Stimulated activated CD4-positive, alpha-beta T cell treated with anti-CD3 and anti-CD28 coated beads, Interleukin-2, amount 100 ng/mL, for 4 hours (primary cell): ENCODE results near the gene ZRANB3.

ENCODE experiments used
- DNase-seq: peaks from one replicate; pipeline ENCODE4 v3.0.0-alpha.2; 2020; ENCODE audit warnings: low read depth

Gene ZRANB3

DNA sequence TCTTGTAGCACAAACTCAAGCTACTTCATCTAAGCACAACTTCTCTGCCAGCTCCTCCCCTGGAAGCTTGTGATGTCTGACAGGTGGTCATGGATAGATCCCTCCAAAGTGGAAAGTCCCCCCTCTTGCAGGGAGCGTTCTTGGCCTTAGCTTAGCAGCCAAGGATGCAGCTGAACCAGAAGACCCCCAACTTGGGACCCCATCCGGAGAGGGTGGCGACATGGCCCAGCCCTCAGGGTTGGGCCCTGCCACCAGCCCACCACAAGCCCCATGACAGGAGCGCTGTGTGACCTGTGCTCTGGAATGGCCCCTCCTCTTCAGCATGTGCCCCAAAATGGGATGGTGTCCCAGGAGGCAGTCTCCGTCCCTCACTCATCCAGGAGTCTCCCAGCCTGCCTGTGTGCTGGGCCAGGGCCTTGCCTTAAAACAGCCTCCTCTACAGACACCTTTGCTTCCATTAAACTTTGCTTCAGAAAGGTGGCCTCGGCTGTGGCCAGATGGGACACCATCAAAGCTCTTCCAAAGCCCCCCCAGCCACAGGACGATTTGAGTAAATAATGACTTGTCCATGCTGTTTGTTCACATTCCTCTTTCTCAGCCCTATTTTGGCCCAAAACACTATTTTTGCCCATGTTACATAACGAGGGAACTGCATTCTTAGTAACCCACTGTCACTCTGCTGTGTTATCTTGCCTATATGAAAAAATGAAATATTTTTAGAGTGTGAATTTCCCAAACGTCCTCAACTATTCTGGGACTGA, 356.8 kb downstream of the ZRANB3 start:
- DNase-seq = no peak

DNA sequence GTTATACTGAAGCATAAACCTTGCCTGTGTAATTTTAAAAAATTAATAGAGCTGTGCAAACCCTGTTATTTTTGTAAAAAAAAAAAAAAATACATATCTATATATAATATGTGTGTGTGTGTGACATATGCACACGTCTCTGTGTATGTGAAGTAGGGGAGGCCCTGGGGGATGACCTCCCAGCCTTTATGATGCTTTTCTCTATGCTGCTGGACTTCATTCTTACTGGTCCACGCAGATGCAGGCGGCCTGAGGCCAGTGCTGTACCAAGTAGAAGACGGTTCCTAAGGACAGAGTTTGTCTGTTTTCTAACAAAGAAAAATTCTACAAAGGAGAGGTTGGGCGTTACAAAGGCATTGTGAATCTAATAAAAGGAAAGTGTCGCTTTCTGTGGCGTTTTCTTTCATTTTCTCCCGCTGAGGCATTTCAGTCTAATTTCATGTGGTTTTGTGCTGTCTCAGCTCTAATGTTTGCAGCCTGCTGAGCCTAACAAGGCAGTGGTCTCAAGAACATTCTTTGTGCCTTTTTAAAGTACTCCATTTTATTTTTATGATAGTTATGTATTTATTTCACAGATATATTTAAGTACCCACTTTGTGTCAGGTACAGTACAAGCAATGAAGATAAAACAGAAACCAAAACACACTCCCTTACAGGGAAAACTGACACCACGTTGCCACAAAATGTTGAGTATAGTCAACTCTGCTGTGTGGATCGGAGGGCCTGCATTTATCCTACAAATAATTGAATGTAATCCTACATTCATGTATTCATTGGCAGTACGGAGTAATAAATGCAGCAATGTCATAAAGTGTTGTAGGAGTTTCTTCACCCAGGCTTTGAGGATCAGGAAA, 360.9 kb downstream of the ZRANB3 start:
- DNase-seq = no peak

DNA sequence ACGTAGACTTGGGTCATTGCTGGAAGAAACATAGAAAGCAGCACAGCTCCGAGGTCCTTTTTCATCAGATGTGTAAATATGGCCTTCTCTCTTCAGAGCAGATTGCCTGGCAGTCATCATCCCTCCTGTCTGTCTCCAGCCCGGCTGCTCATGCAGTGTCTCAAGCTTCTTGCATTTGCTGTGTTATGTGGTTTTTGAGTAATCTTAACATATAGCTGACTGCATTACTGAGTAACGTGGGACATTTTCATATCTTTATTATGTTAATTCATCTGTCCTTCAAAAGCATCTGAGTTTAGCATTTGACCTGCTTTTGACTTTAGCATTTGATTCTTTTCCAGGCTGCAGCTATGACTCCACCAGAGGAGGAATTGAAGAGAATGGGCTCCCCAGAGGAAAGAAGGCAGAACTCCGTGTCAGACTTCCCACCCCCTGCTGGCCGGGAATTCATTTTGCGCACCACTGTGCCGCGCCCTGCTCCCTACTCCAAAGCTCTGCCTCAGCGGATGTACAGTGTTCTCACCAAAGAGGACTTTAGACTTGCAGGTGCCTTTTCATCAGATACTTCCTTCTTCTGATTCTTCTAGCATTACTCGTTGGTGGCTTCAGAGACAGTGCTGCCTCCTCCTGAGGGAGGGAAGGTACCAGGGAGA, 362.7 kb downstream of the ZRANB3 start:
- DNase-seq = no peak

DNA sequence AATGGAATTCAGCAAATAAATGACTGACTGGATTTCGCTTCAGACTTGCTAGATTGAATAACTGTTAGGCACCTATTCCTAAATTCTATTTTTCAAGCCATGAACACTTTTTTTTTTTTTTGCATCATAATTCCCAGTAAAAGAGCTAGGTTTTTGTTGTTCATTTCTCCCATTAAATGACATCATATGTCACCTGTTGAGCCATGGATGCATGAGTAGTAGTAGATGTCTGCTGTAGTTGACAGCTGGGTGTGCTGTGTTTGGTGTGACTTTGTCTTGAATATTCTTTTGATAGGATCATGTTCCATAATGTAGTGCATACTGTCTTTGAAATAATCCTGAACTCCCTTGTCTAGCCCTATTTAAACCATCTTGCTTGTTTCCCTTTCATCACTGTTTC, 363.7 kb downstream of the ZRANB3 start:
- DNase-seq = no peak

DNA sequence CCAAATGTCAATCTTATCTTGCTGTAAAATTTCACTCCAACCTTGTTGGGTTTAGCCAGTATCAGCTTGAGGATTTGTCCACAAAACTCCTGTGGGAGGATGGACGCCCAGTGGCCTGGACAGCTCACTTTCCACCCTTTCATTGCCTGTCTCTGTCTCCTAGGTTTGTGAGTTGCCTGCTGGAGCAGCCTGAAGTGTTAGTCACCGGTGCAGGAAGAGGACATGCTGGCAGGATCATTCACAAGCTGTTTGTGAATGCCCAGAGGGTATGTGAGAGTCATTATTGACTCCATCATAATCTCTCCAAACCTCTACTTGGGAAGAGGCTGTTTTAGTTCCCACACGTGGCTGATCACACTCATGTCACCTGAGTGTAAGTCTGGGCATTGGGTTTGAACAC, 366.6 kb downstream of the ZRANB3 start:
- no peak for DNase-seq

DNA sequence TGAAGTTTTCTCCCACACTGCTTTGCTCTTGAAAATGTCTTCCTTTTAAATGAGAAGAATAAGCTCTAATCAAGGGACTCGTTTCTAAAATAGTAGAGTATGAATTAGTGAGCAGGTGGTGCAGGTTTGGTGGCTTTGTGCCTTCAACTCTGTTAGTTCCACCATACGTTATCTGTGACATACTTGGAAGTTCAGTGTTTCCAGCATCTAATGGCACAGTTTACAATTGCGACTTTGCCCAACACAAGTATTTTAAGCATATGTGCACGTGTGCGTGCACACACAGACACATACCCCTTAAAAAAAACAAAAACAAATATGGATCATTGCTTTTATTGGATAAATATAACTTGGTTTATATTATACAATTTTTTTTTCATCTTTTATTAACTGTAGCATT, 367.1 kb downstream of the ZRANB3 start:
- DNase-seq = no peak

DNA sequence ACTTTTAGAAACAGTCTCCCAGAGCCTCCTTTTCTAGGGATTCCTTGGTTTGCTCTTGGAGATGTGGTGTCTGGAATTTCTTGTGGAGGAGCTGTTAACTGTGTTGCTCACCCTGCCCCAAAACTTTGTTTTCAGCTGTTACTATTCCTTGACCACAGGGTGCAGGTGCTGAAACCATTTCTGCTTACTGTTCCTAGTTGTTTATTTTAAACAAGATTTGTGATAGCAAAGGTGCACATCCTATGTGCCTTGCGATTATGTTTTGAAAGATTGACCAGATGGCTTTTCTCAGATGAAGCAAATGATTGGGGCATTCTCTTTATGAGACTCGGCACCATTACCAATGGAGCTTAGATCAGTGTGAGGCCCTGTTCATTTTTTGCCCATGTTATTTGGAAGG, 367.7 kb downstream of the ZRANB3 start:
- DNase-seq = no peak

DNA sequence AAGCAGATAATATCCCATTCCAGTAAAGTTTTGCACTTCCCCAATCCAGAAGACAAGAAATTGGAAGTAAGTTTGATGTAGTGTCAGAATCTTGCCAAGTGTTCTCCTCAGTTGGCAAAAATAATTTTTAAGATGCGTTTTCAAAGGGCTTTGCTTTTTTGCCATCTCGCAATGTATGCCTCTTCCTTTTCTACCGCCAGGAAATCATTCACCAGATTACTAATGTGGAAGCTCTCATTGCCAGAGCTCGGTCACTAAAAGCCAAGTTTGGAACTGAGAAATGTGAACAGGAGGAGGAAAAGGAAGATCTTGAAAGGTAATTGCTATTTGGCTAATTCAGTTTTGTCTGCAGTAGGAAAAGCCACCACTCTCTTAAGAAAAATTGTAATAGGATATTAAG, 368.2 kb downstream of the ZRANB3 start:
- DNase-seq = no peak

DNA sequence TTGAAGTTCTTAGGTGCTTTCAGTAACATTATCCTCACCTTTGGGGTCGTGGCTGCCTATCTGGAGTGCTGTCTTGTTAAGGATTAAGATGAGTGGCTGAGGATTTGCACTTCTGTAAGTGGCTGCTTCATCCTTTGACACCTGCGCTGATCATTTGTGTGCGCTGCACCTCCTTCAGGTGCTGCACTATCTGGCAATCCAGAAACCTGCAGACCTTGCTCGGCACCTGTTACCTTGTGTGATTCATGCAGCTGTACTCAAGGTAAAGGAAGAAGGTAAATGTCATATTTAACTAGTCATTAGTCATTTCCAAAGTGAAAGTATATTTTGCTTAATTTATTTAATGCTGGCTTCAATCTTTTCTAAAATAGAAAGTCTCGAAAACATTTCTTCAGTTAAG, 368.6 kb downstream of the ZRANB3 start:
- no peak for DNase-seq

DNA sequence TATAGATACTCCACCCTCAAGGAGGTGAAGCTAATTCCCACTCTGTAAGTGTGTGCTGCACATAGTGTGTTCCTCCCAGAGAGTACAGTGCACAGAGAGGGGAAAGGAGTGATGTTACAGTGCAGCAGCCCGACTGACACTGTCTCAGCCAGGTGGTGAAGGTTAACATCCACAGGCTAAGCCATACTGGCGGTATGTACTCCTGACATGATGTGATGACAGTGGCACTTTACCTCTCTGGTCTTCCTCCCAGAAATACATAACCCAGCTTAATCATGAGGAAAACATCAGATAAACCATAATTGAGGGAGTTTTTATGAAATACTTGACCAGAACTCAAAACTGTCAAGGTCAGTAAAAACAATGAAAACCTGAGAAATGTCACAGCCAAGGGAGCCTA, 371.8 kb downstream of the ZRANB3 start:
- no peak for DNase-seq

DNA sequence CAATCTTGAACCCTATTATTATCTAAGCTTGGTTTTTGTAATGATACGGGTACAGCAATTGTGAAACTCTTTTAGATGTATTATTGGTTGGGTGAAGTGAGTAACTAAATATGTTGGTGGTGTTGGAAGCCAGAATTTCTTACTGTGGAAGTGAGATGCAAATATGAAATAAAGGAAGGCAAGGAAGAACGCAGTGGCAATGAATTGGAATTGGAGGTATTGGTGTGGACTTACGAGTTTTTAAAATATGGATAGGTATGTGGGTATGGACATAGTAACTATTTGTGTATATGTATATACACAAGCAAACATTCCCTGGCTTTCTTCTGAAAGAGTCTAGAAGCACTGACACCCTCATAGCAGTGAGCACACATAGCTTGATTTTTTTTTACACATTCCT, 373.2 kb downstream of the ZRANB3 start:
- no peak for DNase-seq

DNA sequence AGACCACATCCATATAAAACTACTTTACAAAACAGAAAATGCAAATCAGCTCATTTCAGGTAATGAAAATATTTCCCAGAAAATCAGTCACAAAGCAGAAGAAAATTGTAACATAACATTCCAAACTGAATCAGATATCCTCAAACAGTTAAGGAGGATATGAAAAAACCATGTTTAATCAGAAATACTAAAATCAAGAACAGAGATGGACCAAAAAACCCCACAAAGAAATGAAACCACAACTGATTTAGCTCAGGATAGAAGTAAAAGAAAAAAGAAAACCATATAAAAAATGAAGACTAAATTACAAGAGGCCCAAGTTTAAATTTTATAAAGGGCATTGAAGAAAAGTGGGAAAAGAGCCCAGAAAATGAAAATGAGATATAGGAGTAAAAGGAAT, 376.1 kb downstream of the ZRANB3 start:
- no peak for DNase-seq

DNA sequence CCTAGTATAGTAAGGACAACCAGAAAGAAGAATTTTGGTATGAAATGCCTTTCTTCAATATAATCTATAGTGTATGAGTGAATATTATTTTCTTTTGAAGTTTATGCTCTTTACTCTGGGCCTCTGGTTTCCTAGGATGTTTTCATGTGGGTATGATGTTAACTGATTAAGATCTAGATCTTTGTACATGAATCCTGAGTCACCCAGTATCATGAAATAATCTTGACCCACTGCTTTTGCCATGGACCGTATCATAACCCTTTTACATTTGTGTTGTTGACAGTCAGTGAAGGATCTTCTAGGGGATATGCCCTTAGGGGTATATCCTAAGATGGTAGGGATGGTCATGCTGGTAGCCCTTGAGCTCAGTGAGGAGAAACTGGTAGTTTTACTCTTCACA, 378.7 kb downstream of the ZRANB3 start:
- DNase-seq = no peak

DNA sequence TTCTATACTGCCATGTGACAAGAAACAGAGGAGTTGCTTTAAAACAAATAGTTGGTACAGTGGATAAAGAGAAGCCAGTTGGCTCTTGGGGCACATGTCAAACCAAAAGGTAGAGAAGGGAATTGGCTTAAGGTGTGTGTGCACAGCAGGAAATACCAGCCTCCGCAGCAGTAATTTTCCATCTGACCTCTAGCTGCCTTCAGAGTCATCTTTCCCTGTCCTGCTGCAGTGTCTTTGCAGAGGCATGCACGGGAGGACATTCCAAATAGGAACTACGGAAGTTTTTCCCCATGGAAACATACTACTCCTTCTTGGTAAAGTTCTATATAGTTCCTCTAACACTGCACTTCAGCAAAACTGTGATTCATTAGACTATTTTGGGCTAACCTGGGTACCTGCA, 379.4 kb downstream of the ZRANB3 start:
- DNase-seq = no peak

DNA sequence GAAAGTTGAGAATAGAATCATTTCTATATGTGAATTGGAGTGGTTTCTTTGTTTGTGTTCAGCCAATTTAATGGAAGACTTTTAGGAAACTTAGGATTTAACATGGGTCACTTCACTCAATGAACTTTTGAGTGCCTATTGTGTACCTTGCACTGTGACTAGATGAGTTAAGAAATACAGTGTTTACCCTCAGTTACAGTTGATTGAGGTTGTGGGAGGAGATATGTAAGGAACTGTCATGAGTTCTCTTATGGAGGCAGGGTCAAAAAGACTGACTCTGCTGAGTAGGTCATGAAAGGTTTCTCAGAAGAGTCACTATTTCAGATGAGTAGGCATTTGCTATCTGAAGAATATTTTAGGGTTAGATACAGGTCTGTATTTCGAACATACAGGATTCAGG, 380.3 kb downstream of the ZRANB3 start:
- no peak for DNase-seq

DNA sequence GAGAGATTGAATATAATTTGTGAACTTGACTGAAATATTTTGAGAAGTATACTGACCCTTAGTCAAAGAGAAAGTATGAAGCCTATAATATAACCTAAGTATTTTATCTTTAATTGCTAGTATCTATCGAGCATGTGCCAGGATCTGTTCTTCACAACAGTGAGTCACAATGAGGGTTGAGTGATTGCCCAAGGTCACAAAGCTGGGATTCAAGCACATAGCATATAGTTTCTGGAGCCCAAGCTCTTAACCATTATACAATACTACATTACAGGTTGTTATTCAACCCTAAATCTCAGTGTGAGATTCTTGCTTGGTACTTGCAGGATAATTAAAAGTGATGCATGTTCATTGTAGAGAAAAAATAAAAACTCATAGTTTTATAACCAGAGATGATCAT, 381.8 kb downstream of the ZRANB3 start:
- no peak for DNase-seq

DNA sequence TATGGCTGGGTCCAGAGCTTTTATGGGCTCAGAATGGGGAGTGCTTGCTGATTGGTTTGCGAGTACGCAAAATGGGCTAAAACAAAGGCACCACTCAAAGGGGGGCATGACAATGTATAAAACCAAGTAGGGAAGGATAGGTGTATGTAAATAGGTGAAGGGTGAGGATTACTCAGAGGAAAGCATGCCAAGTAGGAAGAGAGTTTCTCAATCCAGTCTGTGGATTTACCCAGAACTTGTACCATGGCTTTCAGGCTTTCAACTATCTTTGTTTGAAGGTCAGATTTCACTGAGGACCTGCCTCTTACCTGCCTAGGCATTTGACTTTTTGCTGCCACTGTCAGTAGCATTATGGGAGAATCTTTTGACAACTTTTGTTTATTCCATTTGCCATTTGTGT, 386.7 kb downstream of the ZRANB3 start:
- DNase-seq = no peak

DNA sequence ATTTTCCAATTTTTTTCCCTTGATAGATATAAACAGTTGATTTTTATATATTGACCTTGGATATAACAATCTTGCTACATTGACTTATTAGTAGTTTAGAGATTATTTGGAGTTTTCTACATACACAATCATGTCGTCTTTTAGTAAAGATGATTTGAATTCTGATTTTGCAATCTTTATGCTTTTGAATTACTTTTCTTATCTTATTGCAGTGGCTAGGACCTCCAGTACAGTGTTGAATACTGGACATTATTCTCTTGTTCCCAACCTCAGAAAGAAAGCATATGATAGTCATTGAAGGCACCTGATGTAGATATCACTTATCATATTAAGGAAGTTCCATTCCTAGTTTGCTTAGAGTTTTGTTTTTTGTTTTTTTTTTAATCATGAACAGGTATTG, 388.7 kb downstream of the ZRANB3 start:
- no peak for DNase-seq

DNA sequence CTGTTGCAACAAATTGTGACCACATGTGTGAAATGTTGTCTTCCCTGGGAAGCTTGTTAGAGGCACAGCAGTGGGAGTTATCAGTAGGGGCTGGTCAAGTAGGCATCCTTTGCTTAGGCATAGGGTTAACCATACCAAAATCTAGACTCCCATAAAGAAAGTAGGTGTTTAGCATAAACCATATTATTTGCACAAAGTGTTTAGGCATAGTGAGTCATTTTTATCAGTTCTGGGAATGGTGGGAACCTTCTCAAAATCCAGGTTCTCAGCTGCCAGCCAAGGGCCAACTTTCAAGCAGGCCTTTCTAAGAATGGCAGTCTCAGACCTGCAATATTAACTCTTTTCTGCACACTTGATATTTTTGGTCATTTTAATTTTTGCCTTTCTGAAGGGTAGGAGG, 390.4 kb downstream of the ZRANB3 start:
- DNase-seq = no peak

DNA sequence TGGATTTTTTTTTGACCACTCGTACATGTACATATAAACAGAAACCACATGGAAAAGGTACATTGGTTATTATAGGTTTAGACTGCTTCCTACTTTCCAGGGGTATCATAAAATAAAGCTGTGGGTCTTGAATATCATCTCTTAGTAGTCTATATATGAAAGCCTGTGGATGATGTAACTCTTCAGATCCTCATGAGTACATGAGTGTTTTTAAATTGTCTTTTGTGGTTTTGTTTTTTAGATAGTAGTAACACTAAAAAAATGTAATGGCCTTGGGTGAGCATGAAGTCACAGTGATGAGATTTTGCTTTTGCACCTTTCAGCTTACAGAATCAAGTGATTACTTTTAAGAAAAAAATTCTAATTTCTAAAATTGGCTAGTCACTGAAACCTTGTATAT, 398.7 kb downstream of the ZRANB3 start:
- DNase-seq = no peak

DNA sequence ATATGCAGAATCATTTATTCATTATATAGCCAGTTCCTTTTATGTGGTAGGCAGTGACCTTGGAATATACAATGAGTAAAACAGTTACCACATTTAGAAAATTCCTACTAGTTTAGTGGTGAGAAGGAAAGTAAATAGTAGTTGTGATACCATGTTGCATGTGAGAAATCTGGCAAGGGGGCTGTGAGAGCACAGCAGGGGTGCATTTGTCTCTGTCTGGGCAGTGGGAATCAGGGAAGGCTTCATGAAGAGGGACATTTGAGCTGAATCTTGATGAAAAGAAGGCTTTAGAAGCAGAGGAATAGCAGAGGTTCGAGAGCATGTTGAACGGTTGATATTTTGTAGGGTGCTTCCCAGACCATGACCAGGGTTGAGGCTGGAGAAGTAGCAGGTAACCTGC, 400.3 kb downstream of the ZRANB3 start:
- no peak for DNase-seq

DNA sequence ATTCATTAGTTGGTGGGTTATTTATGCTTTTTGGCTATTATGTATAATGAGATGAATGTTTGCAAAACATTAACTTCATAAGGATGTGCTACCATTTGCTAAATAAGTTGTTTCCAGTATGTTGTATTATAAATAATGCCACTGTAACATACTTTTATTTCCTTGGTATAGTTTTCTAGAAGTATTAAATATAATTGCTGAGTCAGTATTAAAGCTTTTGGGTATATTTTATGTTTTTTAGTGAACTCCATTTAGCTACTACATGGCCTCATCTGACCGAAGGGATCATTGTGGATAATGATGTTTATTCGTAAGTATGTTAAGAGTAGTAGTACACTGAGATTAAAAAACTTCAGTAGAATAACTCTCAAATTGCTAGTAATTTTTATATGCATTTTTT, 405.1 kb downstream of the ZRANB3 start:
- DNase-seq = no peak
